ENCODE results near the gene CHAF1B.

The CHAF1B gene

DNA sequence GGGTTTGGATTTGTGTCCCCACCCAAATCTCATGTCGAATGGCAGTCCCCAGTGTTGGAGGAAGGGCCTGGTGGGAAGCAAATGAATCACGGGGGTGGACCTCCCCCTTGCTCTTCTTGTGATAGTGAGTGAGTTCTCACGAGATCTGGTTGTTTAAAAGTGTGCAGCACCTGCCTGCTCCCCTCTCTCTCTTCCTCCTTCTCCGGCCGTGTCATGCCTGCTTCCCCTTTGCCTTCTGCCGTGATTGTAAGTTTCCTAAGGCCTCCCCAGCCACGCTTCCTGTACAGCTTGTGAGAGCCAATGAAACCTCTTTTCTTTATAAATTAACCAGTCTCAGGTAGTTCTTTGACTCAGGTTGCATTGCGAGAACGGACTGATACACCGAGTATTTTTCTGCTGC lies 78.8 kb downstream of the CHAF1B start:
- ATAC-seq, result no peak
- no peak for DNase-seq

- DNase-seq, result no peak
- ATAC-seq, result no peak
Measured at GRCh38 chr21:36464590-36464989, 79.4 kb downstream of the CHAF1B start.

- no peak for ATAC-seq
- no peak for DNase-seq
Measured at GRCh38 chr21:36465478-36465877, 80.3 kb downstream of the CHAF1B start.

- ATAC-seq, result no peak
Measured at GRCh38 chr21:36466061-36466511, 80.9 kb downstream of the CHAF1B start.

More at GRCh38 chr21:36466061-36466511, 80.9 kb downstream of the CHAF1B start:
- no peak for DNase-seq

Data from stimulated activated naive CD8-positive, alpha-beta T cell treated with anti-CD3 and anti-CD28 coated beads, Interleukin-15, Interleukin-2, amounts not matched to agents 100 U/mL and 50 U/mL, for 24 hours (primary cell).